AG09309 (cell line): ENCODE data around the gene DLG2.

Source experiments
- DNase-seq: peaks from one replicate; pipeline ENCODE4 v3.0.0-alpha.2; 2010; ENCODE audit warnings: low read depth
- H3K4me3 ChIP-seq: 2 replicates; pipeline ENCODE4 v1.5.1; 2011; ENCODE audit warnings: mild to moderate bottlenecking, low read depth, low read length, moderate library complexity; ENCODE audit not compliant: control insufficient read depth
- CTCF ChIP-seq: IDR thresholded peaks from 2 replicates; pipeline ENCODE4 v1.5.1; 2011; ENCODE audit warnings: mild to moderate bottlenecking, low read depth, low read length, inconsistent platforms; ENCODE audit not compliant: insufficient read depth, control insufficient read depth; ENCODE audit errors: missing control alignments

DLG2 gene

GRCh38 chr11:84819537-84819936, 807.6 kb downstream of the DLG2 start:
- no peak for DNase-seq
- no peak for TF ChIP-seq CTCF
- H3K4me3 ChIP-seq: no peak overlapping the region

- DNase-seq: no peak
- no peak overlapping the region for H3K4me3 ChIP-seq
- no peak for TF ChIP-seq CTCF
Measured at GRCh38 chr11:84819128-84819527, 808.0 kb downstream of the DLG2 start.

- DNase-seq: peak; percentile 21
- TF ChIP-seq CTCF: no peak
- H3K4me3 ChIP-seq: no peak overlapping the region
Measured at GRCh38 chr11:84817998-84818397, 809.1 kb downstream of the DLG2 start.

- no peak overlapping the region for H3K4me3 ChIP-seq
- TF ChIP-seq CTCF: no peak
- no peak for DNase-seq
Measured at GRCh38 chr11:84812471-84812969, 814.6 kb downstream of the DLG2 start.

GRCh38 chr11:84806354-84806753, 820.8 kb downstream of the DLG2 start:
- no peak overlapping the region for H3K4me3 ChIP-seq
- DNase-seq: no peak
- no peak for TF ChIP-seq CTCF

GRCh38 chr11:84804041-84804440, 823.1 kb downstream of the DLG2 start:
- DNase-seq: no peak
- H3K4me3 ChIP-seq: no peak overlapping the region
- TF ChIP-seq CTCF: no peak
